AG10803 (cell line): ENCODE measurements around the gene EPN1.
"Not testable (repeated sequence)": the region's sequence is repeated elsewhere in the genome, so short reads cannot be mapped to it uniquely, and the experiment has no call there.

Experiments used
- DNase-seq: peaks from one replicate; pipeline ENCODE4 v3.0.0; 2010; ENCODE audit warnings: low read depth
- H3K4me3 ChIP-seq: 2 replicates; pipeline ENCODE4 v1.5.1; 2011; ENCODE audit warnings: mild to moderate bottlenecking, low read length, control low read depth
- TF ChIP-seq, protein P1 (sequence below): conservative IDR thresholded peaks from 2 replicates; pipeline ENCODE4 v1.5.1; 2011; ENCODE audit warnings: mild to moderate bottlenecking, low read length, control low read depth, inconsistent platforms

Gene EPN1

DNA sequence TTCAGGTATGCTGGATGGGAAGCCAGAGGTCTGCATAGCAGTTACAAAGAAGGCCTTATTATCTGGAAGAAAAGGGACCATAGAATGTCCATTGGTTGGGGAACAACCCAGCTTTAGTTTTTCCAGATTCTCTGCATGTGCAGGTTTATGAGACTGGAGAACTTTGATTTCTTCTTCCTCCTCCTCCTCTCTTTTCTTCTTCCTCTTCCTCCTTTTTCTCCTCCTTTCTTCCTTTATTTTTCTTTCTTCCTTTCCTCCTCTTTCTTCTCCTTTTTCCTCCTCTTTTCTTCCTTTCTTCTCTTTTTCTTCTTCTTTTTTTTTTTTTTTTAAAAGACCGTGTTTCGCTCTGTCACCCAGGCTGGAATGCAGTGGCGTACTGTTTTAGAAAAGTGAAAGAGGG is 30.9 kb downstream of the EPN1 start:
- H3K4me3 ChIP-seq, result no peak overlapping the region
- DNase-seq, result no peak
- TF ChIP-seq, protein P1, sequence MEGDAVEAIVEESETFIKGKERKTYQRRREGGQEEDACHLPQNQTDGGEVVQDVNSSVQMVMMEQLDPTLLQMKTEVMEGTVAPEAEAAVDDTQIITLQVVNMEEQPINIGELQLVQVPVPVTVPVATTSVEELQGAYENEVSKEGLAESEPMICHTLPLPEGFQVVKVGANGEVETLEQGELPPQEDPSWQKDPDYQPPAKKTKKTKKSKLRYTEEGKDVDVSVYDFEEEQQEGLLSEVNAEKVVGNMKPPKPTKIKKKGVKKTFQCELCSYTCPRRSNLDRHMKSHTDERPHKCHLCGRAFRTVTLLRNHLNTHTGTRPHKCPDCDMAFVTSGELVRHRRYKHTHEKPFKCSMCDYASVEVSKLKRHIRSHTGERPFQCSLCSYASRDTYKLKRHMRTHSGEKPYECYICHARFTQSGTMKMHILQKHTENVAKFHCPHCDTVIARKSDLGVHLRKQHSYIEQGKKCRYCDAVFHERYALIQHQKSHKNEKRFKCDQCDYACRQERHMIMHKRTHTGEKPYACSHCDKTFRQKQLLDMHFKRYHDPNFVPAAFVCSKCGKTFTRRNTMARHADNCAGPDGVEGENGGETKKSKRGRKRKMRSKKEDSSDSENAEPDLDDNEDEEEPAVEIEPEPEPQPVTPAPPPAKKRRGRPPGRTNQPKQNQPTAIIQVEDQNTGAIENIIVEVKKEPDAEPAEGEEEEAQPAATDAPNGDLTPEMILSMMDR, result no peak

- TF ChIP-seq, protein P1, result no peak
Measured at GRCh38 chr19:55711719-55712118, 36.7 kb downstream of the EPN1 start.

DNA sequence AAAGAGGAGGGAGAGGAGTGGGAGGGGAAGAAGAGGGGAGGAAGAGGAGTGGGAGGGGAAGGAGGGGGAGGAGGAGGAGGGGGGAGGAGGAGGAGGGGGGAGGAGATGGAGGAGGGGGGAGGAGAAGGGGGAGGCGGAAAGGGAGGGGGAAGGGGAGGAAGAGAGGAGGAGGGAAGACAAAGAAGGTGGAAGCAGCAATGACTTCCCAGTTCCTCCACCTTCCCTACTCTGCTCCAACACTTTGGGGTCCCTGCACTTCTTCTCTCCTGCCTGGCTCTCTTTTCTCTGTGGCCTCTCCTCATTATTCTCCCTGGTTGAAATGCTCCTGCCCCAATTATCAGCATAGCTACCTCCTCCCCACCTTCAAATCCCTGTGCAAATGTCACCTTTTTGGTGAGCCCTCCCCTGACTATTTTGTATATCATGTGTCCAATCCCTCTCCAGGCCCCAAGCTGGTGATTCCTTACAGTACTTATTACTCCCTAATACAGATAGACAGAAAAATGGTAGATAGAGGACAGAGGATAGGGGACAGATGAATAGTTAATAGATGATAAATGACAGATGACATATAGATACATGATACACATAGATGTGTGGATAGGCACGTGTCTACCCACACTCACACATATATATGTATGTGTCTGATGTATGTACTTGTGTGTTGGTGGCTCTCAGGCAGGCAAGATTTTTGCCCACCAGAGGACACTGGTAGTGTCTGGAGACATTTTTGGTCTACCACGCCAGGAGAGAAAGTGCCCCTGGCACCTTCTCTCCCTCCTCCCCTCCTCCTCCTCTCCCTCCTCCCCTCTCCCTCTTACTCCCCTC is 38.0 kb downstream of the EPN1 start:
- TF ChIP-seq, protein P1, result no peak
- H3K4me3 ChIP-seq, result no peak overlapping the region
- no peak for DNase-seq

More at GRCh38 chr19:55711719-55712118, 36.7 kb downstream of the EPN1 start:
- H3K4me3 ChIP-seq, result no peak overlapping the region
- DNase-seq, result no peak

- H3K4me3 ChIP-seq, result no peak overlapping the region
- TF ChIP-seq, protein P1, result no peak
- DNase-seq, result no peak
Measured at GRCh38 chr19:55716531-55716930, 41.5 kb downstream of the EPN1 start.

DNA sequence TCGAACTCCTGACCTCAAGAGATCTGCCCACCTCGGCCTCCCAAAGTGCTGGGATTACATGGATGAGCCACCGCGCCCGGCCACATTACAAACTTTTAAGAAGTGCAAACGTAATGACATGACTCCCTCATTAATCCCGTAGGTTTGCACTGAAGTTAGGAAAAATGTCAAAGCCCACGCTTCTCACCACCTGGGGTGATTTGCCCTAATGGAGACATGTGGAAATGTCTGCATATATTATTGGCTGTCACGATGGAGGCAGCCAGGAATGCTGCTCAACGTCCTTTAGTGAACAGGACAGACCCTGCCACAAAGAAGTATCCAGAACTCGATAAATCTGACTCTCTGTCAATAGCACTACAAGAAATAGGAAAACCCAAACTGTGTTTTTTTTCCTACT is 42.2 kb downstream of the EPN1 start:
- DNase-seq, result no peak
- TF ChIP-seq, protein P1, result no peak

DNA sequence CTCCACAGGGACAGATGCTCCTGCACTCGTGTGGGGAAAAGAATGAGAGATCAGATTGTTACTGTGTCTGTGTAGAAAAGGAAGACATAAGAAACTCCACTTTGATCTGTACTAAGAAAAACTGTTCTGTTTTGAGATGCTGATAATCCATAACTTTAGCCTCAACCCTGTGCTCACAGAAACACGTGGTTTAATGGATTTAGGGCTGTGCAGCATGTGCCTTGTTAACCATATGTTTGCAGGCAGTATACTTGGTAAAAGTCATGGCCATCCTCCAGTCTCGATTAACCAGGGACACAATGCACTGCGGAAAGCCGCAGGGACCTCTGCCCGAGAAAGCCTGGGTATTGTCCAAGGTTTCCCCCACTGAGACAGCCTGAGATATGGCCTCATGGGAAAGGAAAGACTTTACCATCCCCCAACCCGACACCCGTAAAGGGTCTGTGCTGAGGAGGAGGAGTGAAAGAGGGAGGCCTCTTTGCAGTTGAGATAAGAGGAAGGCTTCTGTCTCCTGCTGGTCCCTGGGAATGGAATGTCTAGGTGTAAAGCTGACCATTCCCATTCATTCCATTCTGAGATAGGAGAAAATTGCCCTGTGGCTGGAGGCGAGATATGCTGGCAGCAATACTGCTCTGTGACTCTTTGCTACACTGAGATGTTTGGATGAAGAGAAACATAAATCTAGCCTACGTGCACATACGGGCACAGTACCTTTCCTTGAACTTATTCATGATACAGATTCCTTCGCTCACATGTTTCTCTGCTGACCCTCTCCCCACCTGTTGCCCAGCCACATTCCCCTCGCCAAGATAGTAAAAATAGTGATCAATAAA is 43.1 kb downstream of the EPN1 start:
- not testable (repeated sequence) for H3K4me3 ChIP-seq, DNase-seq

More for the DNA sequence above, 42.2 kb downstream of the EPN1 start:
- no peak overlapping the region for H3K4me3 ChIP-seq

DNA sequence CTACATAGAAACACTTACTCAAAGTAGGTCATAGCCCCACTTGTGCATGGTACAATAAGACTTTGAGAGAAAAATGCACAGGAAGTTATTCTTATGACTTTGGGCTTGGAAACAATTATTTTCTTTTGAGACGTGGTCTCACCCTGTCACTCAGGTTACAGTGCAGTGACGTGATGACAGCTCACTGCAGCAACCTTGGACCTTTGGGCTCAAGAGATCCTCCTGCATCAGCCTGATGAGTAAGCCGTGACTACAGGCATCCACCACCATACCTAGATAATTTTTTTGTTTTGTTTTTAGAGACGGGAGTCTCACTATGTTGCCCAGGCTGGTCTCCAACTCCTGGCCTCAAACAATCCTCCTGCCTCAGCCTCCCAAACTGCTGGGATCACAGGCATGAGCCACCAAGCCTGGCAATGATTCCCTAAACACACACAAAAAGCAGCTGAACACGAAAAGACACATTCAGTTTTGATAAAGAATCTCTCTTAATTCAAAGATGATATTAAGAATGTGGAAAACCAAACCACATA is 45.3 kb downstream of the EPN1 start:
- no peak for DNase-seq
- no peak overlapping the region for H3K4me3 ChIP-seq
- TF ChIP-seq, protein P1, result no peak
